ENCODE results near the gene MT1G.
A peak's percentile ranks its signal among the peaks of the same experiment; 100 is the strongest.
"Not testable (repeated sequence)": the region's sequence is repeated elsewhere in the genome, so short reads cannot be mapped to it uniquely, and the experiment has no call there.

MT1G gene

GRCh38 chr16:56634715-56635440 lies 33.0 kb downstream of the MT1G start:
- DNase-seq: no peak

- no peak for DNase-seq
These were observed 34.3 kb downstream of the MT1G start for GRCh38 chr16:56633535-56633934.

- no peak for DNase-seq
These were observed 35.0 kb downstream of the MT1G start for GRCh38 chr16:56632848-56633365.

- DNase-seq: no peak
These were observed 35.6 kb downstream of the MT1G start, which contains the start of gene MT1M for GRCh38 chr16:56632156-56632847. MT1M (plus strand) TSS chr16:56632659; CDS start chr16:56632732, 73 bp downstream.

- no peak for DNase-seq
These were observed 36.1 kb downstream of the MT1G start for GRCh38 chr16:56631832-56632155.

GRCh38 chr16:56631197-56631596 lies 36.7 kb downstream of the MT1G start:
- no peak for DNase-seq

- no peak for DNase-seq
These were observed 37.7 kb downstream of the MT1G start for GRCh38 chr16:56630134-56630533.

GRCh38 chr16:56629531-56629930 lies 38.3 kb downstream of the MT1G start:
- DNase-seq: no peak

GRCh38 chr16:56628486-56629350 lies 39.1 kb downstream of the MT1G start:
- DNase-seq: no peak

GRCh38 chr16:56626685-56627084 lies 41.2 kb downstream of the MT1G start:
- DNase-seq: no peak

GRCh38 chr16:56625943-56626654 lies 41.8 kb downstream of the MT1G start:
- no peak for DNase-seq

GRCh38 chr16:56625140-56625942 lies 42.5 kb downstream of the MT1G start, which contains the start of gene MT1E:
MT1E (plus strand) TSS chr16:56625781; CDS start chr16:56625852, 71 bp downstream.
- peak; percentile 78 for DNase-seq

GRCh38 chr16:56623637-56624036 lies 44.2 kb downstream of the MT1G start:
- no peak for DNase-seq

GRCh38 chr16:56623184-56623583 lies 44.7 kb downstream of the MT1G start:
- not testable (repeated sequence) for DNase-seq

- not testable (repeated sequence) for DNase-seq
These were observed 46.0 kb downstream of the MT1G start for GRCh38 chr16:56621665-56622445.

- DNase-seq: no peak
These were observed 47.4 kb downstream of the MT1G start for GRCh38 chr16:56620339-56620897.

- no peak for DNase-seq
These were observed 49.7 kb downstream of the MT1G start for GRCh38 chr16:56618138-56618537.

GRCh38 chr16:56617212-56618085 lies 50.4 kb downstream of the MT1G start:
- peak; percentile 76 for DNase-seq

Data from stimulated activated CD4-positive, alpha-beta T cell treated with anti-CD3 and anti-CD28 coated beads, Interleukin-1b, Interleukin-23, amount 100 ng/mL, for 48 hours (primary cell).